GM19099 (cell line): ENCODE results near the gene MPPED1.

ENCODE experiments used
- POLR2A ChIP-seq: IDR thresholded peaks from 3 replicates; pipeline ENCODE4 v1.6.1; 2011; ENCODE audit warnings: low read depth; ENCODE audit not compliant: insufficient read length; ENCODE audit errors: extremely low read depth

Gene MPPED1

DNA sequence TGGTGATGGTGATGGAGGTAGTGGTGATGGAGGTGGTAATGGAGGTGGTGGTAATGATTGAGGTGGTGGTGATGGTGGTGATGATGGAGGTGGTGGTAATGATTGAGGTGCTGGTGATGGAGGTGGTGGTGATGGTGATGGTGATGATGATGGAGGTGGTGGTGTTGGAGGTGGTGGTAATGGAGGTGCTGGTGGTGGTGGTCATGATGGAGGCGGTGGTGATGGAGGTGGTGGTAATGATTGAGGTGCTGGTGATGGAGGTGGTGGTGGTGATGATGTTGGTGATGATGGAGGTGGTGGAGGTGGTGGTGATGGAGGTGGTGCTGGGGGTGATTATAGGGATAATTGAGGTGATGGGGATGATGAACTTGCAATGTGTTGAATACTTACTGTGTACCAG is 79.9 kb downstream of the MPPED1 start:
- no peak for TF ChIP-seq POLR2A

DNA sequence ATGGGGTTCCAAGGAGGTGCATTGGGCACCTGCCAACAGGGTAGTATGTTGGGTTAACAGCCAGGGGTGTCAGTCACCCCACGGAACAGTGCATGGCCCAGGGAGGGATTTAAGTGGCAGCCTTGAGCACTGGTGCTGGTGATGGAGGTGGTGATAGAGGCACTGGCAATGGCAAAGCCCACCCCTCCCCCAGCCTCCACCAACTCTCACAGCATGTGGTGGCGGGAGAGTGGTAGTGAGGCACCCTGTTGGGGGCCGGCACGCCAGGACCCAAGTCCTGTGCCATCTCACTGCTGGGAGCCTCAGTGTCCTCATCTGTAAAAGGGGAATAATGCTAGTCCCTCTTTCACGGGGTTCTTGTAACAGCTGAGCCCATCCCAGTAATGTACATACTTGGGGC is 81.5 kb downstream of the MPPED1 start:
- TF ChIP-seq POLR2A, result no peak

- no peak for TF ChIP-seq POLR2A
Observed at GRCh38 chr22:43497956-43498855, 86.4 kb downstream of the MPPED1 start.

- no peak for TF ChIP-seq POLR2A
Observed at GRCh38 chr22:43498856-43499253, 87.0 kb downstream of the MPPED1 start.

GRCh38 chr22:43500792-43501785 is 89.3 kb downstream of the MPPED1 start:
- no peak for TF ChIP-seq POLR2A

DNA sequence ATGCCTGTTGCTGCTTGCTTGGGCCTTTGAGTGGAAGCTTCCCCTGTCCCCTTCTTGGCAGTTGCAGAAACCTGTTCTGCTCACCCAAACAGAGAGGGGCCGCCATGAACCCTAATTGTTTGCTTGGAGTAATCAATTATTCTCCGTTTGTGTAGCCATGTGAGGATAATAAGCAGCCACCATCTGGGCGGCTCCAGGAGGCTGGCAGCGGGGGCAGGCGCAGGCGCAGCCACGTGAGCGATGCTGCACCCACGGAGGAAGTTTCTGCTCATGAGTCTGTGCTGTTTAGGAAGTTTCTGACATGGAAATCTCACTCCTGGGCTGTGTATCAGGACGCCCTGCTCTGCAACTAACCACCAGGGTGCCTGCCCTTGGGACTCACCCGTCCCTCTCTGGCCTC is 90.1 kb downstream of the MPPED1 start:
- TF ChIP-seq POLR2A, result no peak

- no peak for TF ChIP-seq POLR2A
Observed at GRCh38 chr22:43502306-43502874, 90.6 kb downstream of the MPPED1 start.

GRCh38 chr22:43504068-43504467 is 92.3 kb downstream of the MPPED1 start:
- no peak for TF ChIP-seq POLR2A

- no peak for TF ChIP-seq POLR2A
Observed at GRCh38 chr22:43504666-43505261, 93.0 kb downstream of the MPPED1 start.

DNA sequence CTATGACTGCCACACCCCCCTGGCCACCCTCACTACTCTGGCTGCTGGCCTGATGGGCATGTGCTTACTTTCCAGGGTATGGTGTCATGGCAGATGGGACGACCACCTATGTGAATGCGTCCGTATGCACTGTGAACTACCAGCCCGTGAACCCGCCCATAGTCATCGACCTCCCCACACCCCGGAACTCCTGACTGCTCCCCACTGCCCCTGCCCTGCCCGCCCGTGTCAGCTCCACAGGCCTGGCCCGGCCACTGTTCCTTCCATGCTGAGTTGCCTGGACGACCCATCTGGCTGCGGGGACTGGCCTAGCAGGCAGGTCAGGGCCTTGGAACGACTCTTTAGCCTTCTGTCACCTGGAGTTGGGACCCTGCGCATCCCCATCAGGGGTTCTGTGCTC is 93.6 kb downstream of the MPPED1 start:
- no peak for TF ChIP-seq POLR2A

DNA sequence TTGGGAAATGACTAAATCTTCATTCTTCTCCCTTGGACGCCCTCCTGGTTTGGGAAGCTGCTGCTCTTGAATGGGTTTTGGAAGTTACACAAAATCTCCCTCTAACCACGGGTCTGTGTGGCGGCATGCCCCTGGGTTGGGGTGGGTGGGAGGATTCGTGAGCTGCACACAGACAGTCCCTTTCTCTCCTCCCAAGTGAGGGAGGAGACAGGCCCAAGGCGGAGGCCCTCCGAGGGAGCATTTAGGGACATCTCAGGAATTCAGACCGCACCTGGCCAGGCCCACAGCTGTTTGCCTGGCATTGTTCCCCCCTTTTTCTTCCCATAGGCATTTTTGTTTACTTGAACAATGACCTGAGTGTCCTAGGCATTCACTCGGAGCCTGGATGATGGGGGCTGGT is 94.1 kb downstream of the MPPED1 start:
- no peak for TF ChIP-seq POLR2A

DNA sequence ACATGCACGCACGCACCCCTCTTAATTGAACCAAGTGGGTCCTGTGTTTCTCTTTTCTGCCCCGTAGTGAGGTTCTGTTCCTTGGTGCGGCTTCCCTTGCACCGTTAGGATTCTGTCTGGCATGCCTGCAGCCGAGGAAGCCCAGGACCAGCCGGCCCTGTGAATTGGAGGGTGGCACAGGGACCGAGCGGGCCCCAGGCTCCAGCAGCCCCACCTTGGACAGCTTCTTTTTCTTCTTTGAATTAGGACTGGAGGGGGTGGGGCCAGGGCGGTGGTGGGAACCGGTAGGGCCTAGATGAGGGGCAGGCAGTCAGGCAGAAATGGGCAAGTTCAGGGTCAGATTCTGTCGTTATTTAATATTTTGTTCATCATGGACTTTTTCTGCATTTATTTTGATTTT is 94.7 kb downstream of the MPPED1 start:
- no peak for TF ChIP-seq POLR2A

GRCh38 chr22:43507235-43507634 is 95.4 kb downstream of the MPPED1 start:
- no peak for TF ChIP-seq POLR2A

DNA sequence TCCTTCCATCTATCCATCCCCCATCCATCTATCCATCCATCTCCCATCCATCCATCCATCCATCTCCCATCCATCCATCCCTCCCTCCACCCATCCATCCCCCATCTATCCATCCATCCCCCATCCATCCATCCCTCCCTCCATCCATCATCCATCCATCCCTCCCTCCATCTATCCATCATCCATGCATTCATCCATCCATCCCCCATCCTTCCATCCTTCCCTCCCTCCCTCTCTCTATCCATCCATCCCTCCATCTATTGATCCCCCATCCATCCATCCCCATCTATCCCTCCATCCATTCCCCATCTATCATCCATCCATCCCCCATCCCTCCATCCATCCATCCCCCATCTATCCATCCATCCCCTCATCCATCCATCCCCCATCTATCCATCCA is 96.7 kb downstream of the MPPED1 start:
- no peak for TF ChIP-seq POLR2A

- no peak for TF ChIP-seq POLR2A
Observed at GRCh38 chr22:43509337-43509736, 97.5 kb downstream of the MPPED1 start.
